ENCODE measurements around the gene ASB6.
"Not testable (repeated sequence)": the region's sequence is repeated elsewhere in the genome, so short reads cannot be mapped to it uniquely, and the experiment has no call there.

Gene ASB6

GRCh38 chr9:129640871-129641749 is 841 bp downstream of the ASB6 start:
- peak; percentile 22 for DNase-seq

GRCh38 chr9:129640086-129640870 is 1.7 kb downstream of the ASB6 start:
- DNase-seq = peak; percentile 31

- peak; percentile 15 for DNase-seq
Measured at GRCh38 chr9:129639756-129640085, 2.2 kb downstream of the ASB6 start.

- DNase-seq = no peak
Measured at GRCh38 chr9:129639034-129639630, 2.8 kb downstream of the ASB6 start.

GRCh38 chr9:129637673-129638439 is 4.1 kb downstream of the ASB6 start:
- DNase-seq = no peak

GRCh38 chr9:129637102-129637501 is 4.8 kb downstream of the ASB6 start:
- no peak for DNase-seq

- not testable (repeated sequence) for DNase-seq
Measured at GRCh38 chr9:129636343-129636742, 5.6 kb downstream of the ASB6 start.

- DNase-seq = no peak
Measured at GRCh38 chr9:129635099-129636065, 6.6 kb downstream of the ASB6 start.

GRCh38 chr9:129633848-129634247 is 8.1 kb downstream of the ASB6 start:
- DNase-seq = no peak

GRCh38 chr9:129633207-129633606 is 8.7 kb downstream of the ASB6 start:
- no peak for DNase-seq

- DNase-seq = no peak
Measured at GRCh38 chr9:129632460-129632859, 9.5 kb downstream of the ASB6 start.

GRCh38 chr9:129631674-129632129 is 10.2 kb downstream of the ASB6 start:
- no peak for DNase-seq

- DNase-seq = no peak
Measured at GRCh38 chr9:129630967-129631673, 10.8 kb downstream of the ASB6 start.

GRCh38 chr9:129629251-129629820 is 12.6 kb downstream of the ASB6 start:
- DNase-seq = no peak

GRCh38 chr9:129628709-129629108 is 13.2 kb downstream of the ASB6 start:
- DNase-seq = no peak

GRCh38 chr9:129627556-129628440 is 14.2 kb downstream of the ASB6 start:
- DNase-seq = no peak

GRCh38 chr9:129626625-129627284 is 15.2 kb downstream of the ASB6 start:
- peak; percentile 49 for DNase-seq

- peak; percentile 94 for DNase-seq
Measured at GRCh38 chr9:129626079-129626624, 15.8 kb downstream of the ASB6 start, which contains the start of gene NTMT1. TSS of gene NTMT1 (plus strand) at chr9:129626163. CDS start at chr9:129632704, 6,541 bp downstream.
